ENCODE measurements around the gene MYH11.
A peak's percentile ranks its signal among the peaks of the same experiment; 100 is the strongest.
"Not testable (repeated sequence)": the region's sequence is repeated elsewhere in the genome, so short reads cannot be mapped to it uniquely, and the experiment has no call there.

MYH11 gene

DNA sequence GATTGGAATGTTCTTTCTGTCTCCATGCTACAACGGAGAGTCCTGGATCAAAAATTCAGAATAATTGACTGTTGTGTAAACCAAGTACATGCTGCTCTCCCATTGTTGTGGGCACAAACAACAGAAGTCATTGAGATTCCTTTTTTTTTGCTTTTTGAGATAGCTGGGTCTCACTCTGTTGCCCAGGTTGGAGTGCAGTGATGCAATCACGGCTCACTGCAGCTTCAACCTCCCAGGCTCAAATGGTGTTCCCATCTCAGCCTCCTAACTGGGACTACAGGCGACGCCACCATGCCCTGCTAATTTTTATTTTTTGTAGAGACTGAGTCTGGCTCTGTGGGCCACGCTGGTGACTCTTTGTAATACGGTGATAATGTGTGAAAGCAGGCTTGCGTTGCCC is 182.3 kb downstream of the MYH11 start:
- no peak for DNase-seq (ENCODE audit: low read depth, low spot score)
- POLR2A ChIA-PET: no interaction called here
- CTCF ChIA-PET: interaction anchor here (1.0 kb wide), 1 partner anchor 10 kb away, joined by 3 read pairs; no protein-coding TSS in a partner anchor
- TF ChIP-seq, protein P1, sequence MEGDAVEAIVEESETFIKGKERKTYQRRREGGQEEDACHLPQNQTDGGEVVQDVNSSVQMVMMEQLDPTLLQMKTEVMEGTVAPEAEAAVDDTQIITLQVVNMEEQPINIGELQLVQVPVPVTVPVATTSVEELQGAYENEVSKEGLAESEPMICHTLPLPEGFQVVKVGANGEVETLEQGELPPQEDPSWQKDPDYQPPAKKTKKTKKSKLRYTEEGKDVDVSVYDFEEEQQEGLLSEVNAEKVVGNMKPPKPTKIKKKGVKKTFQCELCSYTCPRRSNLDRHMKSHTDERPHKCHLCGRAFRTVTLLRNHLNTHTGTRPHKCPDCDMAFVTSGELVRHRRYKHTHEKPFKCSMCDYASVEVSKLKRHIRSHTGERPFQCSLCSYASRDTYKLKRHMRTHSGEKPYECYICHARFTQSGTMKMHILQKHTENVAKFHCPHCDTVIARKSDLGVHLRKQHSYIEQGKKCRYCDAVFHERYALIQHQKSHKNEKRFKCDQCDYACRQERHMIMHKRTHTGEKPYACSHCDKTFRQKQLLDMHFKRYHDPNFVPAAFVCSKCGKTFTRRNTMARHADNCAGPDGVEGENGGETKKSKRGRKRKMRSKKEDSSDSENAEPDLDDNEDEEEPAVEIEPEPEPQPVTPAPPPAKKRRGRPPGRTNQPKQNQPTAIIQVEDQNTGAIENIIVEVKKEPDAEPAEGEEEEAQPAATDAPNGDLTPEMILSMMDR (IDR thresholded peaks at IDR 0.05; ENCODE audit: insufficient read depth, low read length, missing control alignments): no peak
- no peak overlapping the region for H3K4me3 ChIP-seq (ENCODE audit: low read depth, low read length)

DNA sequence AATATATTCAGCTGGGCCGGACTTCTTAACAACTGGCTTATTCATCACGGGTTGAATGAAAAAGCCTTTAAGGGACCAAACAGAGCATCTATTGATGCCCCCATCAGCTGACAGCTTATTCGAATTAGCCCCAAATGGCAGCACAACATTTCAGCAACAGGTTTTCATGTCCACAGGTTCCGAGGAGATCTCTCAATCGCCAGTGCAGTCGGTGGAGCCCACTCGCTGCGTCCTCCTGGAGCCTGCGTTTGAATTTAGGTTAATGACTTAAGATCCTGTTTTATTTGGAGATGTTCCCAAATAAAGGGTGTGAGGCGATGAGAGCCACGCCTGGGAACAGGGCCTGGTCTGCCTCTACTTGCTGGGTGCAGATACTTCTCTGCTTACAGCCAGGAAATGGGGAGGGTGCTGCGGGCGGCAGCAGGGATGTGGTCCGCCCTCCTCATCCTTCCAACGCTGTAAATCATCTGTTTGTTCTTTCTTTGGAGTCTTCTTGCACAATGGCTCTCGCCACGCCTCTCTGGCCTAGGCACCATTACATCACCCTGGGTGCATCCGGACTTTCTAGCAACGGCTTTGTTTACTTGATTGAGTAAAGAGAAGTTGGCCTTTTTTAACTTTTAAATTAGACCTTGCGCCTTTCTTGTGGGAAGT is 184.2 kb downstream of the MYH11 start:
- peak; percentile 90 for DNase-seq (ENCODE audit: low read depth, low spot score)
- ChIA-PET CTCF (interaction anchor here (1.0 to 2.0 kb wide), 4 partner anchors 9 to 248 kb away, joined by 4 to 6 read pairs (median 5); no protein-coding TSS in a partner anchor), POLR2A (interaction anchor here (0.6 kb wide), 1 partner anchor 13 kb away, joined by 3 read pairs; no protein-coding TSS in a partner anchor)
- H3K4me3 ChIP-seq (ENCODE audit: low read depth, low read length): peak overlapping the region; percentile 26
- TF ChIP-seq, protein P1 (IDR thresholded peaks at IDR 0.05; ENCODE audit: insufficient read depth, low read length, missing control alignments): no peak

- not testable (repeated sequence) for H3K4me3 ChIP-seq (ENCODE audit: low read depth, low read length); DNase-seq (ENCODE audit: low read depth, low spot score)
- ChIA-PET POLR2A (interaction anchor here (0.6 kb wide), 1 partner anchor 12 kb away, joined by 3 read pairs; no protein-coding TSS in a partner anchor), CTCF (interaction anchor here (1.3 to 2.0 kb wide), 3 partner anchors 10 to 247 kb away, joined by 5 to 6 read pairs (median 5); no protein-coding TSS in a partner anchor)
These were observed 184.7 kb downstream of the MYH11 start for GRCh38 chr16:15672127-15672513.

- ChIA-PET POLR2A (no interaction called here), CTCF (interaction anchor here (1.3 to 2.0 kb wide), 2 partner anchors 11 kb away, joined by 5 to 6 read pairs; no protein-coding TSS in a partner anchor)
- no peak for DNase-seq (ENCODE audit: low read depth, low spot score)
- TF ChIP-seq, protein P1 (IDR thresholded peaks at IDR 0.05; ENCODE audit: insufficient read depth, low read length, missing control alignments): no peak
- H3K4me3 ChIP-seq (ENCODE audit: low read depth, low read length): no peak overlapping the region
These were observed 185.2 kb downstream of the MYH11 start for GRCh38 chr16:15671530-15672117.

- no peak for DNase-seq (ENCODE audit: low read depth, low spot score)
- H3K4me3 ChIP-seq (ENCODE audit: low read depth, low read length): no peak overlapping the region
- TF ChIP-seq, protein P1 (IDR thresholded peaks at IDR 0.05; ENCODE audit: insufficient read depth, low read length, missing control alignments): no peak
- ChIA-PET POLR2A (no interaction called here), CTCF (interaction anchor here (1.2 kb wide), 1 partner anchor 9 kb away, joined by 3 read pairs; no protein-coding TSS in a partner anchor)
These were observed 189.6 kb downstream of the MYH11 start for GRCh38 chr16:15667091-15667742.

GRCh38 chr16:15665107-15665506 is 191.7 kb downstream of the MYH11 start:
- TF ChIP-seq, protein P1 (IDR thresholded peaks at IDR 0.05; ENCODE audit: insufficient read depth, low read length, missing control alignments): no peak
- ChIA-PET CTCF (no interaction called here), POLR2A (no interaction called here)
- no peak for DNase-seq (ENCODE audit: low read depth, low spot score)
- no peak overlapping the region for H3K4me3 ChIP-seq (ENCODE audit: low read depth, low read length)
